Trophoblast cell (in vitro differentiated cells and primary cell): Measurements from ENCODE around the gene GGN.

Experiments
- DNase-seq, 2 donors: peaks; one replicate each; pipeline ENCODE4 v3.0.0-alpha.2; 2016
- H2AFZ ChIP-seq: 2 replicates; pipeline ENCODE4 v1.6.1; 2013; ENCODE audit warnings: low read length, moderate library complexity, mild to moderate bottlenecking; ENCODE audit not compliant: insufficient read depth, poor library complexity
- H2AK5ac ChIP-seq: 2 replicates; pipeline ENCODE4 v1.6.1; 2013; ENCODE audit warnings: mild to moderate bottlenecking, low read length
- H2BK120ac ChIP-seq: 2 replicates; pipeline ENCODE4 v1.6.1; 2013; ENCODE audit warnings: low read length, mild to moderate bottlenecking, moderate library complexity; ENCODE audit not compliant: insufficient read depth, poor library complexity
- H2BK12ac ChIP-seq: 2 replicates; pipeline ENCODE4 v1.6.1; 2013; ENCODE audit warnings: mild to moderate bottlenecking, low read length, moderate library complexity
- H2BK5ac ChIP-seq: 2 replicates; pipeline ENCODE4 v1.6.1; 2013; ENCODE audit warnings: low read length, low read depth, moderate library complexity, mild to moderate bottlenecking; ENCODE audit not compliant: poor library complexity
- H3K14ac ChIP-seq: 2 replicates; pipeline ENCODE4 v1.6.1; 2013; ENCODE audit warnings: mild to moderate bottlenecking, low read length
- H3K18ac ChIP-seq: 2 replicates; pipeline ENCODE4 v1.6.1; 2013; ENCODE audit warnings: mild to moderate bottlenecking, low read length
- H3K23ac ChIP-seq: 2 replicates; pipeline ENCODE4 v1.6.1; 2013; ENCODE audit warnings: low read length
- H3K27ac ChIP-seq: 2 replicates; pipeline ENCODE4 v1.5.1; 2013; ENCODE audit warnings: low read depth, mild to moderate bottlenecking, inconsistent platforms, low read length, moderate library complexity
- H3K27me3 ChIP-seq: 2 replicates; pipeline ENCODE4 v1.6.1; 2013; ENCODE audit warnings: inconsistent platforms, mild to moderate bottlenecking, low read length, moderate library complexity; ENCODE audit not compliant: insufficient read depth
- H3K36me3 ChIP-seq, 2 experiments: 1 replicate in 1 of 2; 2 replicates in 1 of 2; pipeline ENCODE4 v1.6.1; 2013; ENCODE audit warnings: low read length in 2 of 2, mild to moderate bottlenecking in 2 of 2, moderate library complexity in 1 of 2; ENCODE audit not compliant: insufficient read depth in 2 of 2, control insufficient read depth in 1 of 2
- H3K4ac ChIP-seq: 2 replicates; pipeline ENCODE4 v1.6.1; 2013; ENCODE audit warnings: low read depth, mild to moderate bottlenecking, low read length, moderate library complexity
- H3K4me1 ChIP-seq, 2 experiments: 1 replicate in 1 of 2; 2 replicates in 1 of 2; pipeline ENCODE4 v1.6.1; 2013; ENCODE audit warnings: low read length in 2 of 2, mild to moderate bottlenecking in 2 of 2, moderate library complexity in 1 of 2; ENCODE audit not compliant: insufficient read depth in 2 of 2, control insufficient read depth in 1 of 2
- H3K4me2 ChIP-seq: 2 replicates; pipeline ENCODE4 v1.6.1; 2013; ENCODE audit warnings: inconsistent platforms, mild to moderate bottlenecking, low read length, moderate library complexity
- H3K4me3 ChIP-seq: 2 replicates; pipeline ENCODE4 v1.5.1; 2013; ENCODE audit warnings: mild to moderate bottlenecking, low read depth, low read length, inconsistent platforms
- H3K79me1 ChIP-seq: one replicate; pipeline ENCODE4 v1.6.1; 2013; ENCODE audit warnings: low read length
- H3K79me2 ChIP-seq: 2 replicates; pipeline ENCODE4 v1.6.1; 2013; ENCODE audit warnings: low read length, mild to moderate bottlenecking; ENCODE audit not compliant: control insufficient read depth, insufficient read depth, poor library complexity
- H3K9ac ChIP-seq: 2 replicates; pipeline ENCODE4 v1.6.1; 2013; ENCODE audit warnings: mild to moderate bottlenecking, low read length
- H3K9me3 ChIP-seq: 2 replicates; pipeline ENCODE4 v1.6.1; 2013; ENCODE audit warnings: low read depth, mild to moderate bottlenecking, control low read depth, inconsistent platforms, low read length; ENCODE audit not compliant: insufficient read depth
- H4K12ac ChIP-seq: 2 replicates; pipeline ENCODE4 v1.6.1; 2013; ENCODE audit warnings: low read depth, mild to moderate bottlenecking, low read length, moderate library complexity
- H4K8ac ChIP-seq: 2 replicates; pipeline ENCODE4 v1.6.1; 2013; ENCODE audit warnings: low read depth, mild to moderate bottlenecking, low read length, moderate library complexity
- H4K91ac ChIP-seq: one replicate; pipeline ENCODE4 v1.6.1; 2013; ENCODE audit warnings: low read depth, mild to moderate bottlenecking, low read length, moderate library complexity
- WGBS: extraction: QIAGEN DNeasy Blood & Tissue Kit; methylation state at CpG from one replicate; pipeline ENCODE4 v1.1.7; 2013; ENCODE audit warnings: missing lambda C conversion rate; ENCODE audit not compliant: insufficient read length, insufficient coverage; ENCODE audit errors: extremely low coverage; 5-methylcytosine and 5-hydroxymethylcytosine counted together

GGN gene

GRCh38 chr19:38355728-38356725 lies 31.8 kb downstream of the GGN start:
- Histone ChIP-seq H4K91ac (no peak overlapping the region), H2AK5ac (no peak overlapping the region), H3K4me3 (no peak overlapping the region), H3K79me1 (no peaks in the 10 kb centered on the region), H3K79me2 (no peaks in the 10 kb centered on the region), H3K27me3 (peaks cover 2% of the 10 kb centered on the region), H4K8ac (no peak overlapping the region), H2AFZ (no peak overlapping the region), H3K4me1 (no peaks in the 10 kb centered on the region), H3K4me2 (no peak overlapping the region), H2BK120ac (no peak overlapping the region), H3K14ac (no peak overlapping the region), H3K23ac (no peak overlapping the region), H3K9me3 (peaks cover 2% of the 10 kb centered on the region), H3K18ac (no peak overlapping the region), H4K12ac (no peak overlapping the region), H2BK5ac (no peak overlapping the region), H3K36me3 (no peaks in the 10 kb centered on the region), H2BK12ac (no peak overlapping the region), H3K4ac (no peak overlapping the region), H3K9ac (no peak overlapping the region), H3K27ac (no peak overlapping the region)
- WGBS: no CpG with 5 or more reads among the region's 16 CpGs
- no peak for DNase-seq

GRCh38 chr19:38352611-38353010 lies 35.2 kb downstream of the GGN start:
- Histone ChIP-seq H3K79me2 (no peaks in the 10 kb centered on the region), H3K18ac (no peak overlapping the region), H2AK5ac (no peak overlapping the region), H2BK120ac (no peak overlapping the region), H3K27ac (no peak overlapping the region), H3K9ac (no peak overlapping the region), H4K12ac (no peak overlapping the region), H3K9me3 (peaks cover 2% of the 10 kb centered on the region), H3K4me3 (no peak overlapping the region), H3K4me1 (no peaks in the 10 kb centered on the region), H2BK12ac (no peak overlapping the region), H3K23ac (no peak overlapping the region), H3K79me1 (no peaks in the 10 kb centered on the region), H3K27me3 (no peaks in the 10 kb centered on the region), H3K14ac (no peak overlapping the region), H3K4ac (no peak overlapping the region), H4K91ac (no peak overlapping the region), H2BK5ac (no peak overlapping the region), H2AFZ (no peak overlapping the region), H3K4me2 (no peak overlapping the region), H3K36me3 (no peaks in the 10 kb centered on the region), H4K8ac (no peak overlapping the region)
- no CpG with 5 or more reads among the region's 8 CpGs for WGBS
- DNase-seq: no peak

GRCh38 chr19:38351865-38352395 lies 35.9 kb downstream of the GGN start:
- Histone ChIP-seq H3K27ac (no peak overlapping the region), H3K9ac (no peak overlapping the region), H3K4me2 (no peak overlapping the region), H4K91ac (no peak overlapping the region), H3K4ac (no peak overlapping the region), H4K8ac (no peak overlapping the region), H2BK12ac (no peak overlapping the region), H3K18ac (no peak overlapping the region), H2AFZ (no peak overlapping the region), H3K14ac (no peak overlapping the region), H3K23ac (no peak overlapping the region), H3K4me3 (no peak overlapping the region), H3K4me1 (no peaks in the 10 kb centered on the region), H2BK5ac (no peak overlapping the region), H2BK120ac (no peak overlapping the region), H2AK5ac (no peak overlapping the region), H3K27me3 (no peaks in the 10 kb centered on the region), H3K36me3 (no peaks in the 10 kb centered on the region), H4K12ac (no peak overlapping the region), H3K9me3 (peaks cover 2% of the 10 kb centered on the region), H3K79me1 (no peaks in the 10 kb centered on the region), H3K79me2 (no peaks in the 10 kb centered on the region)
- no CpG with 5 or more reads among the region's 9 CpGs for WGBS
- no peak for DNase-seq

- WGBS: no CpG with 5 or more reads among the region's 3 CpGs
- peaks cover 2% of the 10 kb centered on the region for H3K9me3 ChIP-seq
- H4K8ac ChIP-seq: no peak overlapping the region
- H3K27ac ChIP-seq: no peak overlapping the region
- H3K36me3 ChIP-seq: no peaks in the 10 kb centered on the region
- H2BK120ac ChIP-seq: no peak overlapping the region
- no peaks in the 10 kb centered on the region for H3K79me2 ChIP-seq
- H2AK5ac ChIP-seq: no peak overlapping the region
- no peaks in the 10 kb centered on the region for H3K79me1 ChIP-seq
- no peak overlapping the region for H2AFZ ChIP-seq
- H3K18ac ChIP-seq: no peak overlapping the region
- no peaks in the 10 kb centered on the region for H3K4me1 ChIP-seq
- no peak overlapping the region for H4K91ac ChIP-seq
- no peaks in the 10 kb centered on the region for H3K27me3 ChIP-seq
- DNase-seq: no peak
- H2BK12ac ChIP-seq: no peak overlapping the region
- no peak overlapping the region for H3K23ac ChIP-seq
- H2BK5ac ChIP-seq: no peak overlapping the region
- H3K9ac ChIP-seq: no peak overlapping the region
- H3K4me3 ChIP-seq: no peak overlapping the region
- no peak overlapping the region for H4K12ac ChIP-seq
- no peak overlapping the region for H3K14ac ChIP-seq
- no peak overlapping the region for H3K4me2 ChIP-seq
- no peak overlapping the region for H3K4ac ChIP-seq
Observed at GRCh38 chr19:38350883-38351282, 37.0 kb downstream of the GGN start.
